HG02885 (cell line): Measurements from ENCODE around the gene TECPR2.
A peak's percentile ranks its signal among the peaks of the same experiment; 100 is the strongest.

Experiments
- ATAC-seq: cut with Tn5 transposase; IDR thresholded peaks from one replicate; pipeline ENCODE4 v1.9.1; 2021; ENCODE audit warnings: mild to moderate bottlenecking; ENCODE audit not compliant: unreplicated experiment, poor library complexity

Gene TECPR2, protein sequence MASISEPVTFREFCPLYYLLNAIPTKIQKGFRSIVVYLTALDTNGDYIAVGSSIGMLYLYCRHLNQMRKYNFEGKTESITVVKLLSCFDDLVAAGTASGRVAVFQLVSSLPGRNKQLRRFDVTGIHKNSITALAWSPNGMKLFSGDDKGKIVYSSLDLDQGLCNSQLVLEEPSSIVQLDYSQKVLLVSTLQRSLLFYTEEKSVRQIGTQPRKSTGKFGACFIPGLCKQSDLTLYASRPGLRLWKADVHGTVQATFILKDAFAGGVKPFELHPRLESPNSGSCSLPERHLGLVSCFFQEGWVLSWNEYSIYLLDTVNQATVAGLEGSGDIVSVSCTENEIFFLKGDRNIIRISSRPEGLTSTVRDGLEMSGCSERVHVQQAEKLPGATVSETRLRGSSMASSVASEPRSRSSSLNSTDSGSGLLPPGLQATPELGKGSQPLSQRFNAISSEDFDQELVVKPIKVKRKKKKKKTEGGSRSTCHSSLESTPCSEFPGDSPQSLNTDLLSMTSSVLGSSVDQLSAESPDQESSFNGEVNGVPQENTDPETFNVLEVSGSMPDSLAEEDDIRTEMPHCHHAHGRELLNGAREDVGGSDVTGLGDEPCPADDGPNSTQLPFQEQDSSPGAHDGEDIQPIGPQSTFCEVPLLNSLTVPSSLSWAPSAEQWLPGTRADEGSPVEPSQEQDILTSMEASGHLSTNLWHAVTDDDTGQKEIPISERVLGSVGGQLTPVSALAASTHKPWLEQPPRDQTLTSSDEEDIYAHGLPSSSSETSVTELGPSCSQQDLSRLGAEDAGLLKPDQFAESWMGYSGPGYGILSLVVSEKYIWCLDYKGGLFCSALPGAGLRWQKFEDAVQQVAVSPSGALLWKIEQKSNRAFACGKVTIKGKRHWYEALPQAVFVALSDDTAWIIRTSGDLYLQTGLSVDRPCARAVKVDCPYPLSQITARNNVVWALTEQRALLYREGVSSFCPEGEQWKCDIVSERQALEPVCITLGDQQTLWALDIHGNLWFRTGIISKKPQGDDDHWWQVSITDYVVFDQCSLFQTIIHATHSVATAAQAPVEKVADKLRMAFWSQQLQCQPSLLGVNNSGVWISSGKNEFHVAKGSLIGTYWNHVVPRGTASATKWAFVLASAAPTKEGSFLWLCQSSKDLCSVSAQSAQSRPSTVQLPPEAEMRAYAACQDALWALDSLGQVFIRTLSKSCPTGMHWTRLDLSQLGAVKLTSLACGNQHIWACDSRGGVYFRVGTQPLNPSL (N-terminal part only)

DNA sequence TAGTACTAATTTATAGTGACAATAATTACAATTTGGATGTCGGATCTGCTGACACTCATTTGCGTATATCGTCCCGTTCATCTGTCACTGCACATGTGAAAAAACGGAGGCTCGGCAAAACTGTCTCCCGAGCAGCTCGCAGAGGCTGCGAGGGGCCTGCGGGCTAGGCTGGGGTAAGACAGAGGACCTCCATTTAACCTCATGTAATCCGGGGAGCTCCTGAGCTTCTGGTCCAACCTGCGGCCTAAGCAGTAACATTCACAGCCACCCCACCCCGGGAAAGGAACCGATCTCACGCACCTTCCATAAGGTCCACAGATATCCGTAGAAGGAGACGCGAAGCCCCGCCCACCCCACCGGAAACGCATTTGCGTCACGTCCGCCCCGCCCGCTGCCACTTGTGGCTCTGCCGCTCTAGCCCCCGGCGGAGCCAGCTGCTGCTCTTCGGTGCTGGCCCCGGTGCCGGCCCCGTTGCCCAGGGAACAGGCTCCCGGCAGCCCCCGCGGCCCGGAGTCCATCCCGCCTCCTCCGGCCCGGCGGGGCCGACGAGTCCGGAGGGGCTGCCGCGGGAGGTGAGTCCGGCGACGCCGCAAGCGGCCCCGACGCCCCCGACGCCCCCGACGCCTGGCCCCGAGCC is at the start of gene TECPR2, which contains the start of gene CINP:
Gene TECPR2, plus strand, starts transcription at position 397 of the 637 bp plus-strand sequence. CDS start 13,781 bp downstream, outside the sequence.
Gene CINP, minus strand, starts transcription at position 346 of the 637 bp plus-strand sequence. Its CDS starts 39 bp downstream, at position 307.
- peak; percentile 95 for ATAC-seq

DNA sequence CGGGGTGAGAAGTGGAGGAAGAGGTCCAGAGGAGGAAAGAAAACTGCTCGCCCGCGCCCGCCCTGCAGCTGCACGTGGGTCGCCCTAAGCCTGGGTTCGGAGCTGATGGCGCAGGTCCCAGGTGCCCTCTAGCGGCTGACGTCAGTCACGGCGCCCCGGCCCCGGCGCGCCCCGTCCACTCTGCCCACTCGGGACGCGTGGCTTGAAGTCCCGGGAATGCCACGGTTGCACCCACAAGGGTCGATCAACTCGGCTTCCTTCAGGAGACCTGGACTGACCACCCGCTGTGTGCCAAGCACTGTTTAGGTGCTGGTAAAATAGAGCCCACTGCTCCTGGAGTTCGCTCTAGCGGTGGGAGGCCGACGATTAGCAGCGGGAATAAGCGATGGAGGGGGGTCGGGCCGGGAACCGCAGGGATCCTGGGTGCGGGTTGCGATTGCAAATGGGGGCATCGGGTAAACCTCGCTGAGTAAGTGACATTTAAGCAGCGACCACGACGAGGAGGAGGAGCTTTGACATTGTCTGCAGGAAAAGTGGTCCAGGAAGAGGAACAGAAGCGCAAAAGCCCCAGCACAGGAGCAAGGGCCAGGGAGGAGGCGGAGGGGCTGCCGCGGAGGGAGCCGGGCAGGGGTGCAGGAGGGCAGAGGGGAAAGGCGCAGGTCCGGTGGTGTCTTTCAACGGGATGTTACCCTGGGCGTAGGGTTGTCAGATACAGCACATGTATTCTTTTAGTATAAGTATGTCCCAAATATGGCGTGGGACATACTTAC is 48.3 kb upstream of the TECPR2 start:
- peak; percentile 65 for ATAC-seq

DNA sequence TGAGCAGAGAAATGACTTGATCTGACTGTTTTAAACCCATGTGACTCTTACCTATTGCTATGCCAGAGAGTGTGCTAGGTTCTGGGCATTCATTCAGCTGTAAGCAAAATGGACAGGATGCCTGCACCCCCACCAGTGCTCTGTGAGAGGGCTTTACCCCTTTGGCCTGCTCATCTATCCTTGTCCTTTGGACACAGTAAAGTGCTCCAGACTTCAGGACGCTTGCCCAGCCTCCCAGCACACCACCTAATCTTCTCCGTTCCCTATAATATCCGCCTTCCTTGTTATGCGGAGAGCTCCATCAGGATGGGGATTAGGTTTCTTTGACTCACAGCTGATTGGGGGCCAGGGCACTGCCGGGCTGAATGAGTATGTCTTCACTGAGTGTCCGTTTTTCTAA is 47.6 kb upstream of the TECPR2 start:
- no peak for ATAC-seq

DNA sequence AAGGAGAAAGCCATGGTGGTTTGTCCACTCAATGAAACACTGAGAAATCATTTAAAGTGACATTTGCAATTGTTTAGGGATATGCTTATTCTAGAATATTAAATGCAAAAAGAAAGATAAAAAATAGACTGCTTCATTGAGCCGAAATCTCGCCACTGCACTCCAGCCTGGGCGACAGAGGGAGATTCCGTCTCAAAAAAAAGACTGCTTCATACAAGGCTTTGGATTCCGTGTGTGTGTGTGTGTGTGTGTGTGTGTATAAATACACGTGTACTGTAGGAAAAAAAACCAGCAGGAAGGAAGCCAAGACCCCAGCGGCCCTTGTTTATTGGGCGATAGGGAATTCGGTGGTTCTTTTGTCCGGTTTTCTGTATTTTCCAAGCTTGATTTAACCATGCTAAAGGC is 46.4 kb upstream of the TECPR2 start:
- no peak for ATAC-seq

DNA sequence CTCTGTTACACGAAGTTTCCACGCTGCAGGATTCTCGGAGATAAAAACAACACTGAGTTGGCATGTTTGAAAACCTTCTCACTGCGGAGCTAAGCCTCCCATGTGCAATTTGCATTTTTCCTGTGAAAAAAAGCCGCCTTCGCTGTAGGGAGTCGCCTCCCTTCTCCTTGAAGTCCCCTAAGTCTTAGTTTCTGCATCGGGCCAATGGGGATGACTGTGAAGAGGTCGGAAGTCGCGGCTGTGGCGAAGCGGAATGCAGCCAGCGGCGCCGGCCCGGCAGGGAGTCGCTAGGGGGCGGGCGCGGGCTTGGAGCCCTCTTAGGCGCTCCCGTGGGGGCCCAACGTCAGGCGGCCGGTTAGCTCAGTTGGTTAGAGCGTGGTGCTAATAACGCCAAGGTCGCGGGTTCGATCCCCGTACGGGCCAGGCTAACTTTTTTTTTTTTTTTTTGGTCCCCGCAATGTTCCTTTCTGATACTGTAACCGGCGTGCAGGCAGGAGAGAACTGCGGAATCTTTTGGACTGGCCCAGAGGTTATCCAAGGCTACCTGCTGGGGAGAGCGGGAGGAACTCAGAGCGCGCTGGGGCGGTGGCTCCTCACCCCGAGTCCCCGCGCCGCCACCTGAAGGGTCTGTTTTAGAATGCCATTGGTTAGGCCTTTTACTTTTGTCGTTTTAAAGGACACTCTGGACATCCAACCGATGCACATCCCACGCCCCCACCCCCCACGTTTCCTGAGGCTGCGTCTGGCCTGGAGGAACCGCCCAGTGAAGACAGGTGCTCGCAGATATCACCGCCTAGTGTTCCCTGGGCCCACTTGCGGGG is 45.8 kb upstream of the TECPR2 start:
- peak; percentile 65 for ATAC-seq

DNA sequence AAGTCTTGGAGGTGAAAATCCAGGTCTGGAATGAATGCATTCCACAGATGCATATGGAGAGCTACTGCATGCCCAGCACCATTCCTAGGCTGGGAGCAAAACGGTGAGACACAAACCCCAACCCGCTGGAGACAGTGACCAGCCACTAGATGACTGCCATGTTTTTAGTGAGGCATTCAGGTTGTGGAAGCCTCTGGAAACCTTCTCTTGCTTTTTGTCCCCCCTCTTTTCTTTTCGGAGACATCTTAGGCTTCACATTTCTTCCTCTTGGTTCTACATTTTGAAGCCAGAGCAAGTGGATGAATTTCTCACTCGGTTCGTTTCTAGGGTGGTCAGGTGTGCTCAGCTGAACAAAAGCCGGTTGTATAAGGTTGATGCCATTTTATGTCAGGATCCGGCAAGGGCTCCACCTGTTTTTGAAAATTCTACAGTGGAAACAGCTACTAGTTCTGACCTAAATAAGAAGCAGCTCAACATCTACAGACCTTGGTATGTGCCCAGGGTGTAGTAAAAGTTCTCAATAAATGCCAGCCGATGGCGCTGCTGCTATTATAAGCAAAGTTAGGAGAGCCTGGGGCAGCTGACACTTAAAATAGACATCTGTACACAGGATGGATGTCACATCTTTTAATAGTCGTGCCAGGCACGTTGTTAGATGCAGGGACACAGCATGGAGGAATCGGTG is 45.0 kb upstream of the TECPR2 start:
- no peak for ATAC-seq

DNA sequence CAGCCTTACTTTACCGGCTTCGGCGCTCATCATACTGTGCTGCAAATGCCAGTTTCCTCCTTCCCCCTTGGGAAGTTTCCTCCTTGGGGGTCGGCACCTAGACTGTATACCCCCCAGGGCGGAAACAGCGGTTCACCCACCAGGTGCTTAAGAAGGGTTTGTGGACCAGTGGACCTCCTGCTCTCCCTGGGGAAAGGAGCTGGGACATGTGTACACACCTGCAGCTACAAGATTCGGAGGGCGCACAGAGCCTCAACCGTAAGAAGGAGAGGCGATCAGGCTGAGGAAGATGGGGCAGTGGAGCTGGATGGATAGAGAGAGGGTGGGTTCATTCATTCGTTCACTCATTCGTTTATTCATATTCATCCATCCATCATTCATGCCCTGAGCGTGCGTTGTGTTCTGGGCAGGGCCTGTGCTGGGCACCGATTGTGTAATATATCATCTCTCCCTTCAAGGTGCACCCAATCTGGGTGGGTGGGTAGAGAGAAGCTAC is 43.9 kb upstream of the TECPR2 start:
- ATAC-seq, result no peak

DNA sequence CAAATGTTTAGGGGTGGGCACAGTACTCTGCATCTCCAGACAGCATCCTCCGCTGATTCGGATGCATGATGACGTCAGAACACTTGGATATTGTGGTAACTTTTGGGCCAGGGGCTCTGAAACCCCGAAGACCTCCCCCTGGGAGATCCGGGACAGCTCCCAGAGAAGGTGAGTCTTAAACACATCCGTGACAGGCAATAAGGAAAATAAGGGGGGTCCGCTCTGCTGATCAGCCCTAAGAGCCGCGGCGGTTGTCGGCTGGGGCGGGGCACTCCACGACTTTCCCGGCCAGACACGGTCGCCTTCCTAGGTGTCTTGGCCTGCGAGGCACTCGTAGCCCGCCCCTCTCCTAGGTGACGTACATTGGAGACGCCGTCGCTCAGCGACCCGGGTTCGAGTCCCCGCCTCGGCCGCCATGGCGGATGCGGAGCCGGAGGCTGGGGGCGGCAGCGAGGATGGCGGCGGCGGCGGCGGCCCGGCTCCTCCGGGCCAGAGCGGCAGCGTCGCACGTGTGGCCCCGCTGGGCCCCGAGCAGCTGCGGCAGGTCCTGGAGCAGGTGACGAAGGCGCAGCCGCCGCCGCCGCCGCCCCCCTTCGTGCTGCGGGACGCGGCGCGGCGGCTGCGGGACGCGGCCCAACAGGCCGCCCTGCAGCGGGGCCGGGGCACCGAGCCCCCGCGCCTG is 43.2 kb upstream of the TECPR2 start, which contains the start of gene ZNF839:
Gene ZNF839, plus strand, starts transcription at position 396 of the 682 bp plus-strand sequence. Its CDS starts 20 bp downstream, at position 416.
- ATAC-seq, result peak; percentile 69

DNA sequence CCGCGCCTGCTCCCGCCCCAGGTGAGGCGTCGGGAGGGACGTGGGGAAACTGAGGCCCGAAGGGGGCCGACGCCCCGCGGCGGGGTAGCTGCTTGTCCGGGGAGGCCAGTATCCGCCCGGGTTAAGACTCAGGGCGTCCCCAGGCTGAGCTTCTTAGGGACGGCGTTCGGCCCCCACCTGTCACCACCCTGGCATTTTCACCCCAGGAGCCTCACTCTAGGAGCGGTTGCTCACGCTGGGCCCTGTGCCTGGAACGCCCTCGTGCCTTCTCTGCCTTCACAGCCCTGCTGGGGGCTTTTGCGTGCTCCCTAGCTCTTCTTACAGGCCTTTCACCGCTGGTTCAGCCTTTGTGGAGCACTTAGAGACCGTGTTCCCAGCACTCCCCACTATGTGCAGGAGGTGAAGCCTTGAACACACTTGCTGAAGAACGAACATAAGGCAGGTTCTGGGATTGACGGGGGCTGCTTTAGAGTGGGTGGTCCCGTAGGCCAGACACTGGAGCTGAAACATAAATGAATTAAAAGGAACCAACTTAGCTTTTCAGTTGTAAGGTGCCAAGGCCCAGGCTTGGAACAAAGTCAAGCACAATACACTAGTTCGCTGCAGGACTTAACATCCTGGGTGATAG is 42.6 kb upstream of the TECPR2 start:
- ATAC-seq, result peak; percentile 31

DNA sequence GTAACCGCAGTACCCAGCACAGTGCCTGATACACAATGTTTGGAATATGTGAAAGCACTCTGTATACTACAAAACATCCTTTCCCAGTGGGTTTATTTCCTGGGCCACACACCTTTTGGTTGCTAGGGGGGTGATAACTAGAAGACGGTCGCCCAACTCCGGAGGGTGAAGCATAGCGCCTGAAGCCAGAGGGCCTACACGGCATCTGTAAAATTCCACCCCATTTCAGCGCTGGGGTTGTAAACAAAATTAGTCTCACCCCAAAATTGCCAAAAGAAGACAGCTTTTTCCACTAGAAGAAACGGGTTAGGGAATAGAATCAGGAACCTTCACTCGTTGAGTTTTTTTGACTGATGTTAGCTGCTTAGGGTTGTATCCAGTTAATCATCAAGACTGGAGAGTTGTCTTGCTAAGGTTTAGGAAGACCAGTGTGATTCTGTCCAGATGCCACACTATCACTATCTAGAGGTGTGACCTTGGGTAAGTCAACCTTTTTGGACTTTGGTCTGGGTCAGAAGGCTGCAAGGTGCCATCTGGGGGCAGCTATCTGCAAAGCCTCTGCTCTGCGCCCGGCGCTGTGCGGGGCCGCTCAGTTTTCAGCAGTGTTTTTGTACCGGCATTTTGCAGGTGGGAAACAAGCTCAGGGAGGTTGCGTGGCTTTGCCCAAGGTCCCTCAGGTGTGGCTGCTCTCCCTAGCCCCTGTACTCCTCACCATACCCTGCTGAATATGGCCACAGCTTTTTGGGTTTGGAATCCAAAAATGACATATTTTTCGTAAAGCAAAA is 41.9 kb upstream of the TECPR2 start:
- no peak for ATAC-seq

DNA sequence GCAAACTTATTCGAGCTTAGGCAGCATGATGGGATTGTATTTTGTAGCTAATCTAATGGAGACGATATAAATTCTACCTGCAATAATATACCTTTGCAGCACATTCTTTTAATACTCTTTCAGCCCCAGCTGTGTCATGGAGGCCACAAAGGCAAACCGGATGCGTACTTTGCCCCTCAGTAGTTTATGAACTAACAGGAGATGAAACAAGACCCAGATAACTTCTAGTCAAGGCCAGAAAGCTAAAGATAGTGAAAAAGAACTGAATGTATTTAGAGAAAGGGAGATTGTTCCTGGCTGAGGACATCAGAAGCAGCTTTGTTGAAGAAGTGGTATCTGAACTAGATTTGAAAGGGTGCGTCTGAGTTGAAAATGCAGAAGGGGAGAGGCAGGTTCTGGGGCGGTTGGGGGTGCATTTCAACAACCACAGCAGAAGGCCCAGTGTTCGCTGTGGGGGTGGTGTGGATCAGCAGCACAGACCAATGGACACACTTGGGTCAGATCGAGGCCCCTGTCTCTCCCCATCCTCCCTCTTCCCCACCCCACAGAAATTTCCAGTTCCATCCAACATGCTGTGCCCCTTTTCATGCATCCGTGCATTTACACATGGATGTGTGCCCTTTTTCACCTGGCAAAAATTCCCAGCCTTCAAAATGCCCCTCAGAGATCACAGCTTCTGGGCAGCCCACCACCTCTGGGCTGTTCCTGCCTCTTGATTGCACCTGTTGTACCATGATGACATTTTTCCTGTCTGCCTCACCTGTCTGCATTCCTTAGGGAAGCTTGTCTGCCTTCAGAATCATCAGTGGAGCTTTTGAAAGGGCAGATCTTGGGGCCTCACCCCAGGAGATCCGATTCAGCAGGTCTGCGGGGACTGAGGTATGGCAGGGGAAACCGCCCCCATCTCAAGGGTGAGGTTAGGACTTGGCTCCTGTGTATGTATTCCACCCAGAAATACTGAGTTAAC is 41.0 kb upstream of the TECPR2 start:
- ATAC-seq, result no peak

DNA sequence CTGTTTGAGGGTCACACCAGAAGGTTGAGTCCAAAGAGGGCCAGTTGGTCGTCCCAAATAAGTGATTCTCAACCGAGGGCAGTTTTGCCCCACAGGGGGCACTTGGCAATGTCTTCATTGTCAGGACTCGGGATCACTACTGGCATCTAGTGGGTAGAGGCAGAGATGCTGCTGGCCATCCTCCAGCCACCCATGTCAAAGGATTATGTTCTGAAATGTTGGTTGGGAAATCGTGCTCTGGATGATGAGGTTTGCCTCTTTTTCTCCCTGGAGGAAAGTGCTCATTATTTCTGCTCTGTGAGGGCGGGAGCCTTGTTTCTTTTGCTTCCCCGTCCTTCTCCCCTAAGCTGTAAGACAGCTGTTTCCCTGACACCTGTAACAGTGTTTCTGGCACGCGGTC is 39.6 kb upstream of the TECPR2 start:
- ATAC-seq, result no peak

DNA sequence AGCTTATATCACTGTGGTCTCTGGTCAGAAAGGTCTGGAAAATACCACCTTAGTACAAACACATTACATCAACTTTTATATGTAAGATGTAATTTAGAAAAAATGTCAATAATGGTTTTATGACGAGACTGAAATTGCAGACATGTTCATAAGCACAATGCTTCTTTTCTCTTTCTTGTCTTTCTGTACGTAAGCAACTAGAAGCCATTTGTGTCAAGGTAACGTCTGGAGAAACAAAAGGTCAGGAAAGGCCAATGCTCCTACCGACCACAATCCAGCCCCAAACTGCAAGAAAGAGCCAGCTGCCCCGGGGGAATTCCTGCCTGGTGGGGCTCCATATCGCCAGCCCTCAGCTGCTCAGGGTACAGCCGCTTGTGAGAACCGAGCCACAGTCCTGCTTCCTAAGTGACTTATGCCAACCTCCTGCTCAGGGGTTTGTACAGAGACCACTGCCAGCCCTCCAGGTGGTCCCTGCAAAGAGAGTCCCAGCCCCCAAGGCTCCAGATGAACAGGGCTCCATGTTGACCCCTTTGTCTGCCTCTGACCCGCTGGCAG is 36.9 kb upstream of the TECPR2 start:
- no peak for ATAC-seq

DNA sequence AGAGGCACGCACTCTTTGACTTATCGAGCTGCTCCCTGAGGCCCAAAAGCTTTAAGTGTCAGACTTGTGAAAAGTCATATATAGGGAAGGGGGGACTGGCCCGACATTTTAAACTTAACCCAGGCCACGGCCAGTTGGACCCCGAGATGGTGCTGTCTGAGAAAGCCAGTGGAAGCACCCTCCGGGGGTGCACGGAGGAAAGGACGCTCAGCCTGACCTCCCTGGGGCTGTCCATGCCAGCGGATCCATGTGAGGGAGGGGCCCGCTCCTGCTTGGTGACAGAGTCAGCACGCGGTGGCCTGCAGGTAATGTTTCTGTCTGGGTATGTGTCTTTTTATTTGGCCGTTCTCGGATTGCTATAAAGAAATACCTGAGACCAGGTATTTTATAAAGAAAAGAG is 36.2 kb upstream of the TECPR2 start:
- ATAC-seq, result no peak
